HepG2 (cell line): ENCODE results near the gene PSMD8. TPM values are rescaled to one million over a fixed set of nuclear protein-coding genes. Genes with fewer than 3 reads are reported as not detected.
"Not testable (repeated sequence)": the region's sequence is repeated elsewhere in the genome, so short reads cannot be mapped to it uniquely, and the experiment has no call there.

Experiments
- ATAC-seq: fragments of 200-7000 bp; cut with Tn5 transposase; 3 replicates; pipeline ENCODE4 v1.9.1; 2020; ENCODE audit warnings: mild to moderate bottlenecking, moderate library complexity
- BruUV-seq: library from RNA; stranded (reverse); fragments of 400-500 nt; replicated peaks from 2 replicates; lab custom pipeline; 2021; lab: Mats Ljungman, UMichigan
- CTCF ChIA-PET: fragments of 300-600 bp; formaldehyde crosslinking; extraction: SDS; loops from one replicate; lab custom pipeline; 2021; ENCODE audit warnings: low total read pairs, inconsistent platforms, low intra/inter-chr PET ratio; lab: Yijun Ruan, JAX
- POLR2A ChIA-PET: fragments of 350-600 bp; sonication (Branson Sonifier 250); formaldehyde crosslinking; loops from one replicate; lab custom pipeline; 2020; ENCODE audit warnings: antibody characterized with exemption, inconsistent platforms; lab: Yijun Ruan, JAX
- DNase-seq: peaks from one replicate; pipeline ENCODE4 v3.0.0-alpha.2; 2015; ENCODE audit warnings: low spot score
- FAIRE-seq: peaks from 3 replicates; lab custom pipeline; 2011; peaks lifted over from hg19 to GRCh38; lab: Jason Lieb, UNC
- H2AFZ ChIP-seq: one replicate; pipeline ENCODE4 v1.6.1; 2011; ENCODE audit warnings: low read length, inconsistent platforms
- H3K27ac ChIP-seq: fragments of 300-600 bp; 3 replicates; pipeline ENCODE4 v1.8.0; 2011; ENCODE audit warnings: mixed run types, mild to moderate bottlenecking, mixed read lengths, low read length, inconsistent platforms; ENCODE audit not compliant: insufficient read depth; ENCODE audit errors: extremely low read length
- H3K27me3 ChIP-seq, 2 experiments: fragments of 200-600 bp in 1 of 2; 2 replicates in 1 of 2; 3 replicates in 1 of 2; pipeline versions ENCODE4 v1.6.0 to v1.8.0; 2011; ENCODE audit warnings: low read length in 2 of 2, mild to moderate bottlenecking in 2 of 2, moderate library complexity in 2 of 2, inconsistent platforms in 1 of 2; ENCODE audit not compliant: insufficient read depth in 2 of 2, control insufficient read depth in 1 of 2
- H3K36me3 ChIP-seq, 2 experiments: fragments of 200-600 bp in 1 of 2; replicated peaks in 1 of 2; 2 replicates in 1 of 2; 3 replicates in 1 of 2; pipeline versions ENCODE4 v1.5.1 to v1.8.0; 2011; ENCODE audit warnings: low read length in 2 of 2, inconsistent platforms in 1 of 2; ENCODE audit not compliant: insufficient read depth in 2 of 2, control insufficient read depth in 1 of 2
- H3K4me1 ChIP-seq: 2 replicates; pipeline ENCODE4 v1.5.1; 2012; ENCODE audit warnings: low read length, inconsistent platforms; ENCODE audit not compliant: insufficient read depth
- H3K4me2 ChIP-seq: 2 replicates; pipeline ENCODE4 v1.6.0; 2011; ENCODE audit warnings: low read depth, low read length, inconsistent platforms
- H3K4me3 ChIP-seq, 3 experiments: fragments of 200-600 bp in 1 of 3; sonication (generic), shearing (Covaris generic) in 1 of 3; replicated peaks in 1 of 3; 2 replicates each; pipeline ENCODE4 v1.5.1; 2011 to 2016; ENCODE audit warnings: low read length in 3 of 3, inconsistent platforms in 2 of 3, low read depth in 2 of 3, mild to moderate bottlenecking in 2 of 3, control low read depth in 1 of 3, mixed read lengths in 1 of 3; ENCODE audit not compliant: insufficient read depth in 1 of 3
- H3K79me2 ChIP-seq: one replicate; pipeline ENCODE4 v1.6.1; 2011; ENCODE audit warnings: low read length, inconsistent platforms; ENCODE audit not compliant: insufficient read depth
- H3K9ac ChIP-seq: 2 replicates; pipeline ENCODE4 v1.6.0; 2011; ENCODE audit warnings: mild to moderate bottlenecking, low read depth, low read length, inconsistent platforms; ENCODE audit not compliant: insufficient read depth
- H3K9me3 ChIP-seq: 2 replicates; pipeline ENCODE4 v1.5.1; 2012; ENCODE audit warnings: mild to moderate bottlenecking, low read length
- H4K20me1 ChIP-seq: 2 replicates; pipeline ENCODE4 v1.6.0; 2011; ENCODE audit warnings: inconsistent platforms, mild to moderate bottlenecking, low read length, moderate library complexity; ENCODE audit not compliant: insufficient read depth
- ATF7 ChIP-seq, 2 experiments: fragments of 450-650 bp in 1 of 2; sonication (generic) in 1 of 2; formaldehyde crosslinking in 1 of 2; IDR thresholded peaks; 2 replicates each; pipeline versions ENCODE4 v1.4.0 to v1.6.1; 2016 to 2020; ENCODE audit warnings: antibody characterized with exemption in 1 of 2, mild to moderate bottlenecking in 1 of 2, missing genetic modification reagents in 1 of 2
- KLF11 ChIP-seq: IDR thresholded peaks from 2 replicates; pipeline ENCODE4 v1.6.1; 2016; ENCODE audit warnings: missing compliant biosample characterization
- MAZ ChIP-seq, 2 experiments: sonication (generic) in 1 of 2; formaldehyde crosslinking in 1 of 2; IDR thresholded peaks; 2 replicates each; pipeline versions ENCODE4 v1.5.0 to v1.6.1; 2012 to 2020; ENCODE audit warnings: low read depth in 2 of 2, mild to moderate bottlenecking in 2 of 2, borderline replicate concordance in 1 of 2, improper control_type of control experiment in 1 of 2, low read length in 1 of 2, missing genetic modification reagents in 1 of 2, moderate library complexity in 1 of 2
- NCOA1 ChIP-seq: sonication (generic); formaldehyde crosslinking; IDR thresholded peaks from 2 replicates; pipeline ENCODE4 v1.9.0; 2021; ENCODE audit warnings: missing genetic modification reagents
- SUZ12 ChIP-seq: fragments of 150-350 bp; IDR thresholded peaks from 2 replicates; pipeline ENCODE4 v1.6.1; 2014; ENCODE audit warnings: low read depth, low read length
- XBP1 ChIP-seq: sonication (generic); formaldehyde crosslinking; IDR thresholded peaks from 2 replicates; pipeline ENCODE4 v1.5.0; 2020; ENCODE audit warnings: missing genetic modification reagents
- ZNF282 ChIP-seq: fragments of 450-650 bp; IDR thresholded peaks from 2 replicates; pipeline ENCODE4 v1.6.1; 2018; ENCODE audit not compliant: partially characterized antibody
- ZNF605 ChIP-seq: sonication (generic); formaldehyde crosslinking; IDR thresholded peaks from 2 replicates; pipeline ENCODE4 v1.8.0; 2022; ENCODE audit warnings: mild to moderate bottlenecking, missing genetic modification reagents
- WGBS: methylation state at CpG from one replicate; pipeline ENCODE4 v1.1.6; 2017; ENCODE audit warnings: low lambda C conversion rate; 5-methylcytosine and 5-hydroxymethylcytosine counted together
- in situ Hi-C: cut with HindIII; loops from 2 replicates; pipeline ENCODE4 v1.10.0; 2017; ENCODE audit warnings: low pct_unique_long_range_greater_than_20kb; ENCODE audit not compliant: extremely low pct_ligation_motif_present
- intact Hi-C: fragments of 100-400 bp; cut with micrococcal nuclease; formaldehyde crosslinking; loops from one replicate; pipeline ENCODE4 v1.10.0; 2022; ENCODE audit not compliant: unreplicated experiment
- polyA plus RNA-seq, 8 experiments: library from polyadenylated mRNA; depleted of rRNA in 3 of 8; stranded (reverse) in 7 of 8; unstranded in 1 of 8; fragments of >200 nt; fragmentation: Illumina TruSeq in 4 of 8; extraction: Trizol in 4 of 8; gene quantifications; 2 replicates each; pipeline versions ENCODE4 v1.2.1 to v1.2.3, GENCODE V29; 2011 to 2016; ENCODE audit warnings: low read depth in 4 of 8, missing spikeins in 1 of 8, mixed read lengths in 1 of 8; ENCODE audit not compliant: insufficient read depth in 1 of 8
- total RNA-seq, 5 experiments: library from RNA; depleted of rRNA; stranded (reverse); fragments of >200 nt; fragmentation: Illumina TruSeq; extraction: Trizol; gene quantifications; 2 replicates each; pipeline ENCODE4 v1.2.3, GENCODE V29; 2016; ENCODE audit warnings: low read depth in 1 of 5
- TF ChIP-seq, protein P1 (sequence below): sonication (generic); formaldehyde crosslinking; IDR thresholded peaks from 2 replicates; pipeline ENCODE4 v1.5.0; 2020; ENCODE audit warnings: mild to moderate bottlenecking, low read depth, missing genetic modification reagents, borderline replicate concordance
- TF ChIP-seq, protein P2 (sequence below): sonication (generic); formaldehyde crosslinking; IDR thresholded peaks from 2 replicates; pipeline ENCODE4 v1.9.0; 2021; ENCODE audit warnings: missing genetic modification reagents, mild to moderate bottlenecking, borderline replicate concordance

The PSMD8 gene
- total and polyA plus RNA-seq, 2 of the 13 experiments (the other 11 are each of a cell fraction or from before 2014, with no cell fraction given) = 162 to 296 TPM

DNA sequence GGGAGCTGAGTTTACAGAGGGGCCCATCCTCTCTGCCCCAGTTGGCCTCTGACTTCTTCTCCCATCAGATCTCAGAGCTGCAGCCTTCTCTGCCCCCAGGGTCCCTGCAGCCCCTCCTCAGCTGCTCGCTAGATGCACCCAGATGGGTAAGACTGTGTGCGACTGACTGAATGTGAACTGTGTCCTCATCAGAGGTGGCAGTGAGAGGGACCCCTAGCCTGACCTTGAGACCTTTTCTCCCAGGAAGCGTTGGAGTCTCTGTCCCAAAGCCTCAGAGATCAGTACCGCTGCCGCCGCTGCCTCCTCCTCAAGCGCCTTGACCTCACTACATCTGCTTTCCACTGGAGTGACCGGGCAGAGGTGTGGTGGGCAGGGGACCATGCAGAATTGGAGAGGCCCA is 30.9 kb downstream of the PSMD8 start:
- ChIA-PET CTCF (no interaction called here), POLR2A (no interaction called here)
- no TSS peak for BruUV-seq
- Histone ChIP-seq H3K79me2 (no peaks in the 10 kb centered on the region), H3K27me3 (peaks cover 2 to 9% of the 10 kb centered on the region in 2 experiments; a peak in 3 of 5 replicates), H3K4me1 (no peaks in the 10 kb centered on the region), H3K9me3 (no peaks in the 10 kb centered on the region), H2AFZ (no peak overlapping the region), H4K20me1 (no peaks in the 10 kb centered on the region), H3K4me2 (no peak overlapping the region), H3K27ac (no peak overlapping the region), H3K36me3 (no peaks in the 10 kb centered on the region), H3K4me3 (no peak overlapping the region), H3K9ac (no peak overlapping the region)
- FAIRE-seq = no peak
- TF ChIP-seq SUZ12 = no peak
- DNase-seq = no peak
- intact Hi-C loops = no loop called here
- in situ Hi-C loops = no loop called here
- WGBS = 96% methylated on average over 8 of the region's 8 CpGs
- ATAC-seq = no peak

DNA sequence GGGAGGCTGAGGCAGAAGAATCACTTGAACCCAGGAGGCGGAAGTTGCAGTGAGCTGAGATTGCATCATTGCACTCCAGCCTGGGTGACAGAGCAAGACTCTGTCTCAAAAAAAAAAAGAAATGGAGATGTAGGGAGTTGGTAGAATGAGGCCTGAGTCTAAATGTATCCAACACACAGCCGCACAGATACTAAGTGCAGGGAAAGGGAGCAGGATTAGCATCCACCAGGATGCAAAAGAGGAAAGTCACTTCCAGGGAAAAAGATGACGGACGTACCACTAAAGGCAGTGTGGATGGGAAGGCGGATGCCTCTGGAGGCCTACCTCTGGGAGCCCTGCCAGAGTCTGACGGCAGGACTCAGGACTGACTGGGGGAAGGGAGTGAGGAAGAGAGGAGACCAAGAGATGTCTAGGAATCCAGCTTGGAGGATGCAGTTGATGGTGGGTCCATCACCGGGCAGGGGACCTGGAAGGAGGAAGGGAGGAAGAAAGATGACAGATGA is 35.3 kb downstream of the PSMD8 start:
- ChIA-PET CTCF (no interaction called here), POLR2A (no interaction called here)
- 71% methylated on average over 7 of the region's 7 CpGs for WGBS
- no peaks in the 10 kb centered on the region for H3K36me3 ChIP-seq
- H3K4me1 ChIP-seq = no peaks in the 10 kb centered on the region
- DNase-seq (no peak), ATAC-seq (no peak), FAIRE-seq (no peak)
- no peaks in the 10 kb centered on the region for H4K20me1 ChIP-seq
- in situ Hi-C loops (no loop called here), intact Hi-C loops (no loop called here)
- no peak overlapping the region for H3K4me2 ChIP-seq
- H3K27ac ChIP-seq = no peak overlapping the region
- BruUV-seq = no TSS peak
- no peak overlapping the region for H3K4me3 ChIP-seq
- H3K27me3 ChIP-seq = 0 out of 5 replicates have a peak, but pooled peaks cover 0 to 3% of the 10 kb centered on the region in 2 experiments
- H2AFZ ChIP-seq = no peak overlapping the region
- no peaks in the 10 kb centered on the region for H3K9me3 ChIP-seq
- TF ChIP-seq ZNF605 (CRISPR knock-in tag) = no peak
- TF ChIP-seq, protein P1, sequence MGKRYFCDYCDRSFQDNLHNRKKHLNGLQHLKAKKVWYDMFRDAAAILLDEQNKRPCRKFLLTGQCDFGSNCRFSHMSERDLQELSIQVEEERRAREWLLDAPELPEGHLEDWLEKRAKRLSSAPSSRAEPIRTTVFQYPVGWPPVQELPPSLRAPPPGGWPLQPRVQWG = no peak
- TF ChIP-seq, protein P2, sequence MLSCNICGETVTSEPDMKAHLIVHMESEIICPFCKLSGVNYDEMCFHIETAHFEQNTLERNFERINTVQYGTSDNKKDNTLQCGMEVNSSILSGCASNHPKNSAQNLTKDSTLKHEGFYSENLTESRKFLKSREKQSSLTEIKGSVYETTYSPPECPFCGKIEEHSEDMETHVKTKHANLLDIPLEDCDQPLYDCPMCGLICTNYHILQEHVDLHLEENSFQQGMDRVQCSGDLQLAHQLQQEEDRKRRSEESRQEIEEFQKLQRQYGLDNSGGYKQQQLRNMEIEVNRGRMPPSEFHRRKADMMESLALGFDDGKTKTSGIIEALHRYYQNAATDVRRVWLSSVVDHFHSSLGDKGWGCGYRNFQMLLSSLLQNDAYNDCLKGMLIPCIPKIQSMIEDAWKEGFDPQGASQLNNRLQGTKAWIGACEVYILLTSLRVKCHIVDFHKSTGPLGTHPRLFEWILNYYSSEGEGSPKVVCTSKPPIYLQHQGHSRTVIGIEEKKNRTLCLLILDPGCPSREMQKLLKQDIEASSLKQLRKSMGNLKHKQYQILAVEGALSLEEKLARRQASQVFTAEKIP (CRISPR knock-in tag) = no peak
- no peak for TF ChIP-seq KLF11
- TF ChIP-seq XBP1 = no peak
- TF ChIP-seq MAZ (IDR thresholded peaks at IDR 0.05; ENCODE audit: borderline replicate concordance, low read depth, low read length) = no peak
- no peak for TF ChIP-seq MAZ (CRISPR knock-in tag; IDR thresholded peaks at IDR 0.05; ENCODE audit: low read depth)
- peak; percentile 34; the same call in 1 of the 2 replicates for TF ChIP-seq ATF7 (IDR thresholded peaks at IDR 0.05)
- no peak for TF ChIP-seq ATF7 (CRISPR knock-in tag; IDR thresholded peaks at IDR 0.05)
- no peak for TF ChIP-seq NCOA1 (CRISPR knock-in tag)
- no peak for TF ChIP-seq ZNF282
- no peaks in the 10 kb centered on the region for H3K79me2 ChIP-seq
- H3K9ac ChIP-seq = no peak overlapping the region

DNA sequence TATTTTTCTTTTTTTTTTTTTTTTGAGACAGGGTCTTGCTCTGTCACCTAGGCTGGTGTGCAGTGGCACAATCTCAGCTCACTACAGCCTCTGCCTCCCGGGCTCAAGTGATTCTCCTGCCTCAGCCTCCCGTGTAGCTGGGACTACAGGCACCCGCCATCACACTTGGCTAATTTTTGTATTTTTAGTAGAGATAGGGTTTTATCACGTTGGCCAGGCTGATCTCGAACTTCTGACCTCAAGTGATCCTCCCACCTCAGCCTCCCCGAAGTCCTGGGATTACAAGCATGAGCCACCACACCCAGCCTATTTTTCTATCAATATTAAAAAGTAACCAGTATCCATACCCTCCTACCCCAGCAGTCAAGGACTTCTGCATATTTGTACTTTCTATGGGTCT is 36.0 kb downstream of the PSMD8 start:
- in situ Hi-C loops, H3K36me3 ChIP-seq, H4K20me1 ChIP-seq, H3K9ac ChIP-seq, intact Hi-C loops, CTCF ChIA-PET, ATAC-seq, H3K79me2 ChIP-seq, H3K27ac ChIP-seq, H2AFZ ChIP-seq, H3K4me3 ChIP-seq, BruUV-seq, H3K9me3 ChIP-seq, H3K27me3 ChIP-seq, POLR2A ChIA-PET, H3K4me1 ChIP-seq, DNase-seq, H3K4me2 ChIP-seq, FAIRE-seq: not testable (repeated sequence)
- WGBS = 32% methylated on average over 6 of the region's 6 CpGs
